Esophagus muscularis mucosa (tissue), 4 donors: ENCODE measurements around the gene CARD9. TPM values are rescaled to one million over a fixed set of nuclear protein-coding genes. Genes with fewer than 3 reads are reported as not detected.
"Not testable (repeated sequence)": the region's sequence is repeated elsewhere in the genome, so short reads cannot be mapped to it uniquely, and the experiment has no call there.

Source experiments
- DNase-seq: peaks from one replicate; pipeline ENCODE4 v3.0.0-alpha.2; 2017; ENCODE audit errors: extremely low spot score
- H3K27ac ChIP-seq, 4 donors: fragments of 200-600 bp; sonication (generic); replicated peaks in 1 of 4; 1 replicate in 3 of 4; 2 replicates in 1 of 4; pipeline ENCODE4 v1.5.1; 2016 to 2019; ENCODE audit warnings: mild to moderate bottlenecking in 1 of 4
- H3K27me3 ChIP-seq, 4 donors: fragments of 200-600 bp; sonication (generic); one replicate each; pipeline versions ENCODE4 v1.5.1 to v1.6.0; 2016 to 2019
- H3K36me3 ChIP-seq, 4 donors: fragments of 200-600 bp; sonication (generic); one replicate each; pipeline ENCODE4 v1.5.1; 2016 to 2019
- H3K4me1 ChIP-seq, 4 donors: fragments of 200-600 bp; sonication (generic); one replicate each; pipeline ENCODE4 v1.5.1; 2016 to 2019
- H3K4me3 ChIP-seq, 4 donors: fragments of 200-600 bp; sonication (generic); 1 replicate in 2 of 4; 2 replicates in 2 of 4; pipeline ENCODE4 v1.5.1; 2016 to 2019; ENCODE audit warnings: mild to moderate bottlenecking in 4 of 4, moderate library complexity in 1 of 4
- H3K9me3 ChIP-seq, 4 donors: fragments of 200-600 bp; sonication (generic); 1 replicate in 3 of 4; 2 replicates in 1 of 4; pipeline ENCODE4 v1.5.1; 2016 to 2019
- EP300 ChIP-seq: sonication (generic); formaldehyde crosslinking; IDR thresholded peaks from one replicate; pipeline ENCODE4 v1.6.1; 2017; ENCODE audit warnings: antibody characterized with exemption
- POLR2A ChIP-seq: fragments of 450-650 bp; IDR thresholded peaks from one replicate; pipeline ENCODE4 v1.6.1; 2017; ENCODE audit warnings: antibody characterized with exemption, moderate library complexity, mild to moderate bottlenecking, low read depth
- POLR2AphosphoS5 ChIP-seq, 2 donors: sonication (generic); formaldehyde crosslinking; IDR thresholded peaks; one replicate each; pipeline ENCODE4 v1.6.1; 2017; ENCODE audit warnings: antibody characterized with exemption in 2 of 2
- WGBS: methylation state at CpG from one replicate; pipeline ENCODE4 v1.1.5; 2018; 5-methylcytosine and 5-hydroxymethylcytosine counted together
- intact Hi-C: fragments of 100-400 bp; cut with DNase I; formaldehyde crosslinking; loops from one replicate; pipeline ENCODE4 v1.15.1; 2023
- total RNA-seq, 4 donors: library from RNA; depleted of rRNA; stranded (reverse); fragments of >200 nt; gene quantifications; one replicate each; pipeline versions ENCODE4 v1.1.0 to v1.2.1, GENCODE V29; 2016
- TF ChIP-seq, protein P1 (sequence below), 3 experiments: fragments of 200-600 bp in 2 of 3; fragments of 450-650 bp in 1 of 3; sonication (generic) in 2 of 3; IDR thresholded peaks; one replicate each; pipeline ENCODE4 v1.5.1; 2017 to 2019; ENCODE audit warnings: antibody characterized with exemption in 3 of 3, mild to moderate bottlenecking in 2 of 3, moderate library complexity in 1 of 3

The CARD9 gene
- total RNA-seq, 4 donors from 2014 or later, result 1.2 to 4.2 (median 1.9) TPM

- H3K27me3 ChIP-seq, result no peaks in the 10 kb centered on the region
- no peak overlapping the region for H3K27ac ChIP-seq
- TF ChIP-seq EP300, result no peak
- no peak for TF ChIP-seq POLR2A
- TF ChIP-seq POLR2AphosphoS5 (IDR thresholded peaks at IDR 0.05), result no peak
- TF ChIP-seq, protein P1, sequence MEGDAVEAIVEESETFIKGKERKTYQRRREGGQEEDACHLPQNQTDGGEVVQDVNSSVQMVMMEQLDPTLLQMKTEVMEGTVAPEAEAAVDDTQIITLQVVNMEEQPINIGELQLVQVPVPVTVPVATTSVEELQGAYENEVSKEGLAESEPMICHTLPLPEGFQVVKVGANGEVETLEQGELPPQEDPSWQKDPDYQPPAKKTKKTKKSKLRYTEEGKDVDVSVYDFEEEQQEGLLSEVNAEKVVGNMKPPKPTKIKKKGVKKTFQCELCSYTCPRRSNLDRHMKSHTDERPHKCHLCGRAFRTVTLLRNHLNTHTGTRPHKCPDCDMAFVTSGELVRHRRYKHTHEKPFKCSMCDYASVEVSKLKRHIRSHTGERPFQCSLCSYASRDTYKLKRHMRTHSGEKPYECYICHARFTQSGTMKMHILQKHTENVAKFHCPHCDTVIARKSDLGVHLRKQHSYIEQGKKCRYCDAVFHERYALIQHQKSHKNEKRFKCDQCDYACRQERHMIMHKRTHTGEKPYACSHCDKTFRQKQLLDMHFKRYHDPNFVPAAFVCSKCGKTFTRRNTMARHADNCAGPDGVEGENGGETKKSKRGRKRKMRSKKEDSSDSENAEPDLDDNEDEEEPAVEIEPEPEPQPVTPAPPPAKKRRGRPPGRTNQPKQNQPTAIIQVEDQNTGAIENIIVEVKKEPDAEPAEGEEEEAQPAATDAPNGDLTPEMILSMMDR (IDR thresholded peaks at IDR 0.05), result no peak
- peaks cover 18 to 28% (median 21%) of the 10 kb centered on the region in 4 donors for H3K4me1 ChIP-seq
- peaks cover 0 to 46% (median 36%) of the 10 kb centered on the region in 4 donors for H3K36me3 ChIP-seq
- no peak for DNase-seq
- H3K4me3 ChIP-seq, result no peak overlapping the region
- WGBS, result 77% methylated on average over 10 of the region's 16 CpGs
- no peaks in the 10 kb centered on the region for H3K9me3 ChIP-seq
- intact Hi-C loops, result no loop called here
Measured at GRCh38 chr9:136352682-136353081, 20.8 kb downstream of the CARD9 start.

- peaks cover 18 to 33% (median 21%) of the 10 kb centered on the region in 4 donors for H3K4me1 ChIP-seq
Measured at GRCh38 chr9:136351868-136352267, 21.6 kb downstream of the CARD9 start.

GRCh38 chr9:136351252-136351800, 22.1 kb downstream of the CARD9 start:
- intact Hi-C loops, result no loop called here
- Histone ChIP-seq H3K4me1 (peaks cover 19 to 36% (median 25%) of the 10 kb centered on the region in 4 donors), H3K9me3 (no peaks in the 10 kb centered on the region), H3K27ac (no peak overlapping the region), H3K4me3 (no peak overlapping the region), H3K27me3 (no peaks in the 10 kb centered on the region), H3K36me3 (peaks cover 0 to 32% (median 23%) of the 10 kb centered on the region in 4 donors)
- 77% methylated on average over 2 of the region's 11 CpGs for WGBS
- DNase-seq, result no peak
- TF ChIP-seq POLR2A, result no peak
- TF ChIP-seq EP300, result no peak
- TF ChIP-seq, protein P1 (IDR thresholded peaks at IDR 0.05), result no peak
- TF ChIP-seq POLR2AphosphoS5 (IDR thresholded peaks at IDR 0.05), result no peak

More at GRCh38 chr9:136351868-136352267, 21.6 kb downstream of the CARD9 start:
- H3K4me3 ChIP-seq, DNase-seq, H3K27me3 ChIP-seq, H3K9me3 ChIP-seq, intact Hi-C loops, H3K27ac ChIP-seq: not testable (repeated sequence)
- peaks cover 0 to 38% (median 29%) of the 10 kb centered on the region in 4 donors for H3K36me3 ChIP-seq
- WGBS, result no CpG with 5 or more reads among the region's 24 CpGs

- Histone ChIP-seq H3K4me3 (no peak overlapping the region), H3K27me3 (no peaks in the 10 kb centered on the region), H3K4me1 (peaks cover 16 to 38% (median 29%) of the 10 kb centered on the region in 4 donors), H3K9me3 (no peaks in the 10 kb centered on the region), H3K36me3 (peaks cover 0 to 25% (median 16%) of the 10 kb centered on the region in 4 donors), H3K27ac (no peak overlapping the region)
- intact Hi-C loops, result no loop called here
- no peak for TF ChIP-seq EP300
- TF ChIP-seq POLR2AphosphoS5 (IDR thresholded peaks at IDR 0.05), result no peak
- TF ChIP-seq, protein P1 (IDR thresholded peaks at IDR 0.05), result no peak
- no peak for TF ChIP-seq POLR2A
- WGBS, result no CpG with 5 or more reads among the region's 24 CpGs
- DNase-seq, result no peak
Measured at GRCh38 chr9:136349546-136349945, 23.9 kb downstream of the CARD9 start.

DNA sequence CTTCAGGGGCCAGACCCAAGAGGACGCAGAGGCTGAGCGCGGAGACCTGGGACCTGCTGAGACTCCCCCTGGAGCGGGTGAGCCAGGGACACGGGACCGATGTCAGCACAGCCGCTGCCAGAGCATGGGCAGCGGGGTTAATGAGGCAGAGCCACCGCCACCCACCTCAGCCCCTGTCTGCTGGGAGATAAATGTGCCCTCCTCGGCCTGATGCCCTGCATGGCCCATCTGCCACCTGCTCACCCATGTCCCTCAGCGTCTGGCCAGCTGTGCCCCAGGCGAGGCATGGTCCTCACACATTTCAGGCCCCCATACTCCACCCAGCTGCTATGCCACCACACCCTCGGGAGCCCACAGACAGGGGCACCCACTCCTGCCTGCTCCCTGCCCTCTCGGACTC, 24.8 kb downstream of the CARD9 start:
- Histone ChIP-seq H3K27me3 (no peaks in the 10 kb centered on the region), H3K27ac (no peak overlapping the region), H3K4me1 (peaks cover 12 to 29% (median 22%) of the 10 kb centered on the region in 4 donors), H3K9me3 (no peaks in the 10 kb centered on the region), H3K36me3 (peaks cover 0 to 25% (median 16%) of the 10 kb centered on the region in 4 donors), H3K4me3 (no peak overlapping the region)
- DNase-seq, result no peak
- intact Hi-C loops, result no loop called here
- WGBS, result 100% methylated on average over 3 of the region's 14 CpGs
- TF ChIP-seq POLR2A, result no peak
- TF ChIP-seq EP300, result no peak
- TF ChIP-seq, protein P1 (IDR thresholded peaks at IDR 0.05), result no peak
- no peak for TF ChIP-seq POLR2AphosphoS5 (IDR thresholded peaks at IDR 0.05)
